ENCODE results near the gene PSMC3IP.

The PSMC3IP gene

DNA sequence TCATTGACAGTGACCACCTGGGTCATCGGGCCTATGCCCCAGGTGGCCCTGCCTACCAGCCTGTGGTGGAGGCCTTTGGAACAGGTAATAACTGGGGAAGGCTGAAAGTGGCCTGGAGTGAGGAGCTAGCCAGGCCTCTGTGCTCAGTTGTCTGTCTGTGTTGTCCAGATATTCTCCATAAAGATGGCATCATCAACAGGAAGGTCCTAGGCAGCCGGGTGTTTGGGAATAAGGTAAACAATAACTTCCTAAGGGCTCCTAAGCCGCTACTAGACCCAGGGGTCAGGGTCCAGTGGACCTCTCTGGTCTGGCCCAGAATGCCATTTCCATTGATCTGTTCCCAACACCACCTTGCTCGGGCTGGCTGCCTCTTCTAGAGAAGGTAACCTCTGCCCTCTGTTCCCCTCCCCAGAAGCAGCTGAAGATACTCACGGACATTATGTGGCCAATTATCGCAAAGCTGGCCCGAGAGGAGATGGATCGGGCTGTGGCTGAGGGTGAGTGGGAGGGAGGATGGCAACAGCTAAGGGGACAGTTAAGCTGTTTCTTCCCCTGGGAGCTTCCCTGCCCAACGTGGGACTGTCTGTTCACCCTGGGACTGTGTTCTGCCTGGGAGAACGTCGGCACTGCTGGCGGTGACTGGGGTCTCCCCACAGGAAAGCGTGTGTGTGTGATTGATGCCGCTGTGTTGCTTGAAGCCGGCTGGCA, 12.6 kb downstream of the PSMC3IP start:
- DNase-seq (ENCODE audit: low read depth) = no peak
- H3K4me3 ChIP-seq (ENCODE audit: low read depth, low read length) = no peak overlapping the region
- TF ChIP-seq, protein P1, sequence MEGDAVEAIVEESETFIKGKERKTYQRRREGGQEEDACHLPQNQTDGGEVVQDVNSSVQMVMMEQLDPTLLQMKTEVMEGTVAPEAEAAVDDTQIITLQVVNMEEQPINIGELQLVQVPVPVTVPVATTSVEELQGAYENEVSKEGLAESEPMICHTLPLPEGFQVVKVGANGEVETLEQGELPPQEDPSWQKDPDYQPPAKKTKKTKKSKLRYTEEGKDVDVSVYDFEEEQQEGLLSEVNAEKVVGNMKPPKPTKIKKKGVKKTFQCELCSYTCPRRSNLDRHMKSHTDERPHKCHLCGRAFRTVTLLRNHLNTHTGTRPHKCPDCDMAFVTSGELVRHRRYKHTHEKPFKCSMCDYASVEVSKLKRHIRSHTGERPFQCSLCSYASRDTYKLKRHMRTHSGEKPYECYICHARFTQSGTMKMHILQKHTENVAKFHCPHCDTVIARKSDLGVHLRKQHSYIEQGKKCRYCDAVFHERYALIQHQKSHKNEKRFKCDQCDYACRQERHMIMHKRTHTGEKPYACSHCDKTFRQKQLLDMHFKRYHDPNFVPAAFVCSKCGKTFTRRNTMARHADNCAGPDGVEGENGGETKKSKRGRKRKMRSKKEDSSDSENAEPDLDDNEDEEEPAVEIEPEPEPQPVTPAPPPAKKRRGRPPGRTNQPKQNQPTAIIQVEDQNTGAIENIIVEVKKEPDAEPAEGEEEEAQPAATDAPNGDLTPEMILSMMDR (IDR thresholded peaks at IDR 0.05; ENCODE audit: control insufficient read depth, extremely low read depth, insufficient read depth) = no peak

DNA sequence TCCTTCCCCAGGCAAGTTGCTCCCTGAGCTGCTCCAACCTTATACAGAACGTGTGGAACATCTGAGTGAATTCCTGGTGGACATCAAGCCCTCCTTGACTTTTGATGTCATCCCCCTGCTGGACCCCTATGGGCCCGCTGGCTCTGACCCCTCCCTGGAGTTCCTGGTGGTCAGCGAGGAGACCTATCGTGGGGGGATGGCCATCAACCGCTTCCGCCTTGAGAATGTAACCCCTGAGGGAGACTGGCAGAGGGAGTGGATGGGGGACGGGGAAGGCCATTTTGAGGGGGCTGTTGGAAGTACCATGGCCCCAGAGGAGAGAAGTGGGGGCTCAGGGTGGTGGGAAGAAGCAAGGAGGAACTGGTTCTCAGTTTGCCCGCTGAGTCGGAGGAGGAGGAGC, 13.6 kb downstream of the PSMC3IP start:
- peak overlapping the region; percentile 83 for H3K4me3 ChIP-seq (ENCODE audit: low read depth, low read length)
- TF ChIP-seq, protein P1 (IDR thresholded peaks at IDR 0.05; ENCODE audit: control insufficient read depth, extremely low read depth, insufficient read depth) = no peak

DNA sequence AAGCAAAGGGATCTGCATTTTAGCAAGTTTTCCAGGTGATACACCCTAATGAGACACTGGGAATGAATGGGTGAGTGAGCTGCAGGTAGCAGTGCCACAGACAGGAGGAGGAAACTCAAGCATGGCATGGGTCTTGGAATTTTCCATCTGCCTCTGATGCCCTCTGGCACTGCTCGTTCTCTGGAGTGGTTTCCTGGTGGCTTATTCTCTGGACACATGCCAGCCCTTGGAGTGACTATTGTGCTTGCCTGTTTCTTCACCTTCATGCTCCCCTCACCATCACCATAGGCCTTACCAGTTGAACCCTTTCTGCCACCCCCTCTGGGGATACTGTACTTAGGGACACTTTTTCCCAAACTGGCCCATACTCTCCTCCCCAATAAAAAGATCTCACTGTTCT, 14.0 kb downstream of the PSMC3IP start:
- H3K4me3 ChIP-seq (ENCODE audit: low read depth, low read length) = peak overlapping the region; percentile 83
- TF ChIP-seq, protein P1 (IDR thresholded peaks at IDR 0.05; ENCODE audit: control insufficient read depth, extremely low read depth, insufficient read depth) = no peak
- DNase-seq (ENCODE audit: low read depth) = peak; percentile 74

More for the DNA sequence above, 13.6 kb downstream of the PSMC3IP start:
- no peak for DNase-seq (ENCODE audit: low read depth)

DNA sequence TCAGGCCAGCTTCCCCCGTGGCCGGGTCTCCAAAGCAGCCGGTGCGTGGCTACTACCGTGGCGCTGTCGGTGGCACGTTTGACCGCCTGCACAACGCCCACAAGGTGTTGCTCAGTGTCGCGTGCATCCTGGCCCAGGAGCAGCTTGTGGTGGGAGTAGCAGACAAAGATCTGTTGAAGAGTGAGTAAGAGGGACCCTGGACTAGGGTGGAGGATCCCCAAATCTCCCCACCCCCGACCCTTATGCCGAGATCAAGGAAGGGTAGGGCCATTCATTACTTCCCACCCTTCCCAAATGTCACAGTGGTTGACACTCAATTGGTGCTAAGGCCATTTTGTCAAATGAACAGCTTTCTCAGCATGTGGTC, 14.4 kb downstream of the PSMC3IP start:
- TF ChIP-seq, protein P1 (IDR thresholded peaks at IDR 0.05; ENCODE audit: control insufficient read depth, extremely low read depth, insufficient read depth) = no peak

DNA sequence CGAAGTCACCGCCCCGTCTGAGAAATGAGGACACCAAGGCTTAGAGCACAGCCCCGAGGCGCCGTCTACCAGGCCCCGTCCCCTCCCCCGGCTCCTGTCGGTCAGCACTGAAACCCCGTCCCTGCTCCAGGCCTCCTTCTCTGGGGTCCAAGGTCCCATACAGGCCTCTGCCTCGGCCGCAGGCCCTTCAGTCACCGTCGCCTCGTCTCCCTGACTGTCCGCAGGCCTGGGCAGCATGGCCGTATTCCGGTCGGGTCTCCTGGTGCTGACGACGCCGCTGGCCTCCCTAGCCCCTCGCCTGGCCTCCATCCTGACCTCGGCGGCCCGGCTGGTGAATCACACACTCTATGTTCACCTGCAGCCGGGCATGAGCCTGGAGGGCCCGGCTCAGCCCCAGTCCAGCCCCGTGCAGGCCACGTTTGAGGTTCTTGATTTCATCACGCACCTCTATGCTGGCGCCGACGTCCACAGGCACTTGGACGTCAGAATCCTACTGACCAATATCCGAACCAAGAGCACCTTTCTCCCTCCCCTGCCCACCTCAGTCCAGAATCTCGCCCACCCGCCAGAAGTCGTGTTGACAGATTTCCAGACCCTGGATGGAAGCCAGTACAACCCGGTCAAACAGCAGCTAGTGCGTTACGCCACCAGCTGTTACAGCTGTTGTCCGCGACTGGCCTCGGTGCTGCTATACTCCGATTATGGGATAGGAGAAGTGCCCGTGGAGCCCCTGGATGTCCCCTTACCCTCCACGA, 15.0 kb downstream of the PSMC3IP start:
- TF ChIP-seq, protein P1 (IDR thresholded peaks at IDR 0.05; ENCODE audit: control insufficient read depth, extremely low read depth, insufficient read depth) = no peak
- no peak for DNase-seq (ENCODE audit: low read depth)
- peak overlapping the region; percentile 83 for H3K4me3 ChIP-seq (ENCODE audit: low read depth, low read length)

More for the DNA sequence above, 14.4 kb downstream of the PSMC3IP start:
- DNase-seq (ENCODE audit: low read depth) = no peak
- peak overlapping the region; percentile 83 for H3K4me3 ChIP-seq (ENCODE audit: low read depth, low read length)

DNA sequence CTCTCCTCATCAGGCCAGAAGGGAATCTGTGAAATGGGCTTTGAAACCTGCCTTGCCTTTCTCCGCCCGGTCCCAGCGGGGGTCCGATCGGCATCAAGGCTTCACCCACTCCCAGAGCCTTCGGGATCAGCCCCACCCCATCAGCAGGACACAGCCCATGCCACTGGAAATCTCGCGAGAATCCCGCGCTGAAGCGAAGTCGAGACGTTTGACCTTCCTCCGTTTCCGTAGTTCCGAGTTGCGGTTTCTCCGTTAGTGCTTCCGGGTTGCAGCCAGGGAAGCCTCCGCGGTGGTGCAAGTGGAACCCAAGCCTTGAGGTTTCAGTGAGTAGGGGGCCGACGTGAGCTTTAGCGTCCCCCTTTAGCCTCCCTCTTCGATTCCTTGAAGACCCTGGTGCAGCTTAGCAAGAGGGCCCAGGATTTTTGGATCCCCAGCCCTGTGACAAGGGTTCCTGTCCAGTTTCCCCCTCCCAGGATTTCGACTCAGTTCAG, 15.6 kb downstream of the PSMC3IP start, which contains the start of gene COASY:
Gene COASY (plus strand): TSS at position 252 of the 491 bp plus-strand sequence. CDS start 475 bp downstream, outside the sequence.
- TF ChIP-seq, protein P1 (IDR thresholded peaks at IDR 0.05; ENCODE audit: control insufficient read depth, extremely low read depth, insufficient read depth) = no peak
- peak; percentile 85 for DNase-seq (ENCODE audit: low read depth)
- H3K4me3 ChIP-seq (ENCODE audit: low read depth, low read length) = peak within 1 kb of the TSS; percentile 83
